HepG2 (cell line): ENCODE measurements around the gene C1QL4. TPM values are rescaled to one million over a fixed set of nuclear protein-coding genes. Genes with fewer than 3 reads are reported as not detected.

Source experiments
- AGO1 ChIP-seq: fragments of 200-400 bp; formaldehyde crosslinking; IDR thresholded peaks from 2 replicates; pipeline ENCODE4 v1.6.1; 2017; ENCODE audit warnings: mild to moderate bottlenecking, low read depth, low read length, moderate library complexity; ENCODE audit not compliant: poor library complexity, severe bottlenecking
- GATAD2A ChIP-seq: IDR thresholded peaks from 2 replicates; pipeline ENCODE4 v1.6.1; 2016
- GLI4 ChIP-seq: sonication (generic); formaldehyde crosslinking; IDR thresholded peaks from 2 replicates; pipeline ENCODE4 v1.5.1; 2020; ENCODE audit warnings: missing genetic modification reagents, mild to moderate bottlenecking, moderate library complexity, borderline replicate concordance
- ISL2 ChIP-seq: sonication (generic); formaldehyde crosslinking; IDR thresholded peaks from 2 replicates; pipeline ENCODE4 v1.5.0; 2020; ENCODE audit warnings: missing genetic modification reagents
- KDM3A ChIP-seq: IDR thresholded peaks from 2 replicates; pipeline ENCODE4 v1.6.1; 2018; ENCODE audit warnings: low read depth, missing compliant biosample characterization
- MXD3 ChIP-seq: IDR thresholded peaks from 2 replicates; pipeline ENCODE4 v1.6.1; 2016; ENCODE audit warnings: mild to moderate bottlenecking, missing biosample characterization, missing genetic modification reagents
- PHF21A ChIP-seq: sonication (generic); formaldehyde crosslinking; IDR thresholded peaks from 2 replicates; pipeline ENCODE4 v1.5.0; 2020; ENCODE audit warnings: mild to moderate bottlenecking, missing genetic modification reagents
- PRMT3 ChIP-seq: sonication (generic); formaldehyde crosslinking; IDR thresholded peaks from 2 replicates; pipeline ENCODE4 v1.8.1; 2022; ENCODE audit warnings: low read depth, mild to moderate bottlenecking, moderate library complexity, missing genetic modification reagents, borderline replicate concordance
- RAD21 ChIP-seq: fragments of 450-650 bp; formaldehyde crosslinking; IDR thresholded peaks from 2 replicates; pipeline ENCODE4 v1.5.0; 2020; ENCODE audit warnings: mild to moderate bottlenecking
- RAD51 ChIP-seq: fragments of 450-650 bp; IDR thresholded peaks from 2 replicates; pipeline ENCODE4 v1.6.1; 2016; ENCODE audit warnings: borderline replicate concordance
- RNF2 ChIP-seq: fragments of 450-650 bp; conservative IDR thresholded peaks from 2 replicates; pipeline ENCODE4 v1.6.1; 2016; ENCODE audit warnings: low read depth
- SKI ChIP-seq: fragments of 450-650 bp; IDR thresholded peaks from one replicate; pipeline ENCODE4 v1.6.1; 2018; ENCODE audit warnings: mild to moderate bottlenecking; ENCODE audit not compliant: partially characterized antibody
- SPEN ChIP-seq: sonication (generic); formaldehyde crosslinking; IDR thresholded peaks from 2 replicates; pipeline ENCODE4 v1.5.1; 2020; ENCODE audit warnings: low read depth, mild to moderate bottlenecking, missing genetic modification reagents
- STAT6 ChIP-seq: sonication (generic); formaldehyde crosslinking; IDR thresholded peaks from 2 replicates; pipeline ENCODE4 v1.4.0; 2020; ENCODE audit warnings: missing genetic modification reagents, mild to moderate bottlenecking, borderline replicate concordance
- TMF1 ChIP-seq: sonication (generic); formaldehyde crosslinking; IDR thresholded peaks from 2 replicates; pipeline ENCODE4 v1.8.1; 2022; ENCODE audit warnings: low read depth, missing genetic modification reagents
- YY1 ChIP-seq: IDR thresholded peaks from 2 replicates; pipeline ENCODE4 v1.6.1; 2011; ENCODE audit warnings: low read length, low read depth, moderate library complexity, mild to moderate bottlenecking; ENCODE audit not compliant: insufficient read depth, insufficient replicate concordance
- ZBTB42 ChIP-seq: sonication (generic); formaldehyde crosslinking; IDR thresholded peaks from 2 replicates; pipeline ENCODE4 v1.5.0; 2020; ENCODE audit warnings: mild to moderate bottlenecking, missing genetic modification reagents
- ZC3H13 ChIP-seq: sonication (generic); formaldehyde crosslinking; IDR thresholded peaks from 2 replicates; pipeline ENCODE4 v1.8.1; 2023; ENCODE audit warnings: mild to moderate bottlenecking, missing genetic modification reagents, moderate library complexity
- ZNF225 ChIP-seq: sonication (generic); formaldehyde crosslinking; IDR thresholded peaks from 2 replicates; pipeline ENCODE4 v1.4.0; 2020; ENCODE audit warnings: mild to moderate bottlenecking, missing genetic modification reagents
- ZNF263 ChIP-seq: sonication (generic); formaldehyde crosslinking; IDR thresholded peaks from 2 replicates; pipeline ENCODE4 v1.4.0; 2020; ENCODE audit warnings: missing genetic modification reagents
- ZNF383 ChIP-seq: sonication (generic); formaldehyde crosslinking; IDR thresholded peaks from 2 replicates; pipeline ENCODE4 v1.4.0; 2020; ENCODE audit warnings: missing genetic modification reagents, mild to moderate bottlenecking, borderline replicate concordance
- ZNF510 ChIP-seq: sonication (generic); formaldehyde crosslinking; IDR thresholded peaks from 2 replicates; pipeline ENCODE4 v1.4.0; 2020; ENCODE audit warnings: low read depth, mild to moderate bottlenecking, missing genetic modification reagents
- ZNF543 ChIP-seq: sonication (generic); formaldehyde crosslinking; IDR thresholded peaks from 2 replicates; pipeline ENCODE4 v1.4.0; 2020; ENCODE audit warnings: mild to moderate bottlenecking, missing genetic modification reagents
- ZNF605 ChIP-seq: sonication (generic); formaldehyde crosslinking; IDR thresholded peaks from 2 replicates; pipeline ENCODE4 v1.8.0; 2022; ENCODE audit warnings: mild to moderate bottlenecking, missing genetic modification reagents
- ZNF616 ChIP-seq: sonication (generic); formaldehyde crosslinking; IDR thresholded peaks from 2 replicates; pipeline ENCODE4 v1.5.0; 2020; ENCODE audit warnings: low read depth, mild to moderate bottlenecking, missing genetic modification reagents
- ZNF761 ChIP-seq: sonication (generic); formaldehyde crosslinking; conservative IDR thresholded peaks from 2 replicates; pipeline ENCODE4 v1.4.0; 2020; ENCODE audit warnings: mild to moderate bottlenecking, missing genetic modification reagents
- ZNF782 ChIP-seq: sonication (generic); formaldehyde crosslinking; IDR thresholded peaks from 2 replicates; pipeline ENCODE4 v1.4.0; 2020; ENCODE audit warnings: missing genetic modification reagents, mild to moderate bottlenecking, borderline replicate concordance
- ZSCAN9 ChIP-seq: IDR thresholded peaks from 2 replicates; pipeline ENCODE4 v1.6.1; 2016; ENCODE audit warnings: borderline replicate concordance
- polyA plus RNA-seq, 8 experiments: library from polyadenylated mRNA; depleted of rRNA in 3 of 8; stranded (reverse) in 7 of 8; unstranded in 1 of 8; fragments of >200 nt; fragmentation: Illumina TruSeq in 4 of 8; extraction: Trizol in 4 of 8; gene quantifications; 2 replicates each; pipeline versions ENCODE4 v1.2.1 to v1.2.3, GENCODE V29; 2011 to 2016; ENCODE audit warnings: low read depth in 4 of 8, missing spikeins in 1 of 8, mixed read lengths in 1 of 8; ENCODE audit not compliant: insufficient read depth in 1 of 8
- total RNA-seq, 5 experiments: library from RNA; depleted of rRNA; stranded (reverse); fragments of >200 nt; fragmentation: Illumina TruSeq; extraction: Trizol; gene quantifications; 2 replicates each; pipeline ENCODE4 v1.2.3, GENCODE V29; 2016; ENCODE audit warnings: low read depth in 1 of 5

The C1QL4 gene
- total and polyA plus RNA-seq, 2 of the 13 experiments (the other 11 are each of a cell fraction or from before 2014, with no cell fraction given) = 0.03 TPM; not detected in 1

GRCh38 chr12:49366652-49367380 lies 29.8 kb upstream of the C1QL4 start (continued):
- TF ChIP-seq GATAD2A (CRISPR knock-in tag) (0 out of 2 replicates have a peak, but pooled peaks have one; percentile 27), ZNF263 (CRISPR knock-in tag) (no peak), MXD3 (CRISPR knock-in tag) (peak; percentile 40; the same call in 1 of the 2 replicates), RAD21 (CRISPR knock-in tag) (peak; percentile 55; the same call in 1 of the 2 replicates), ZNF510 (CRISPR knock-in tag) (no peak), PRMT3 (CRISPR knock-in tag) (0 out of 2 replicates have a peak, but pooled peaks have one; percentile 40), AGO1 (peak; percentile 43), TMF1 (CRISPR knock-in tag) (peak; percentile 57), RNF2 (0 out of 2 replicates have a peak, but pooled peaks have one; percentile 47), ZNF543 (CRISPR knock-in tag) (peak; percentile 23), ZNF225 (CRISPR knock-in tag) (0 out of 2 replicates have a peak, but pooled peaks have one; percentile 7), ZC3H13 (CRISPR knock-in tag) (0 out of 2 replicates have a peak, but pooled peaks have one; percentile 37), RAD51 (no peak), YY1 (peak; percentile 54), STAT6 (CRISPR knock-in tag) (0 out of 2 replicates have a peak, but pooled peaks have one; percentile 92), KDM3A (CRISPR knock-in tag) (no peak), ZNF605 (CRISPR knock-in tag) (peak; percentile 92), GLI4 (CRISPR knock-in tag) (peak; percentile 66; the same call in 1 of the 2 replicates), SPEN (CRISPR knock-in tag) (peak; percentile 50), PHF21A (CRISPR knock-in tag) (peak; percentile 63; the same call in 1 of the 2 replicates), ZSCAN9 (0 out of 2 replicates have a peak, but pooled peaks have one; percentile 66), ZBTB42 (CRISPR knock-in tag) (0 out of 2 replicates have a peak, but pooled peaks have one; percentile 13), ISL2 (CRISPR knock-in tag) (0 out of 2 replicates have a peak, but pooled peaks have one; percentile 42), ZNF761 (CRISPR knock-in tag) (peak; percentile 23; the same call in 1 of the 2 replicates), ZNF616 (CRISPR knock-in tag) (peak; percentile 72; the same call in 1 of the 2 replicates), SKI (peak; percentile 69), ZNF383 (CRISPR knock-in tag) (no peak), ZNF782 (CRISPR knock-in tag) (no peak)
